Tibial artery (tissue), 4 donors: Measurements from ENCODE around the gene COBLL1.

ENCODE experiments used
- DNase-seq, 2 donors: peaks; one replicate each; pipeline ENCODE4 v3.0.0-alpha.2; 2019
- H3K27ac ChIP-seq, 2 donors: fragments of 200-600 bp; sonication (generic) in 1 of 2; 1 replicate in 1 of 2; 2 replicates in 1 of 2; pipeline ENCODE4 v1.5.1; 2018 to 2019; ENCODE audit warnings: mild to moderate bottlenecking in 1 of 2
- H3K27me3 ChIP-seq, 2 donors: fragments of 200-600 bp; sonication (generic) in 1 of 2; one replicate each; pipeline versions ENCODE4 v1.5.1 to v1.6.0; 2016 to 2019
- H3K36me3 ChIP-seq, 3 donors: fragments of 200-600 bp; sonication (generic) in 2 of 3; one replicate each; pipeline ENCODE4 v1.5.1; 2016 to 2019; ENCODE audit warnings: mild to moderate bottlenecking in 2 of 3
- H3K4me1 ChIP-seq, 4 donors: fragments of 200-600 bp; sonication (generic) in 2 of 4; 1 replicate in 3 of 4; 2 replicates in 1 of 4; pipeline ENCODE4 v1.5.1; 2016 to 2019
- H3K4me3 ChIP-seq, 2 donors: fragments of 200-600 bp; sonication (generic) in 1 of 2; 1 replicate in 1 of 2; 2 replicates in 1 of 2; pipeline ENCODE4 v1.5.1; 2018 to 2019; ENCODE audit warnings: mild to moderate bottlenecking in 2 of 2
- H3K9me3 ChIP-seq, 3 donors: fragments of 200-600 bp; sonication (generic) in 1 of 3; one replicate each; pipeline ENCODE4 v1.5.1; 2016 to 2019
- CTCF ChIP-seq, 2 experiments: fragments of 200-600 bp in 1 of 2; fragments of 450-650 bp in 1 of 2; IDR thresholded peaks; one replicate each; pipeline ENCODE4 v1.5.1; 2017 to 2019; ENCODE audit warnings: antibody characterized with exemption in 2 of 2, mild to moderate bottlenecking in 1 of 2, moderate library complexity in 1 of 2
- intact Hi-C: fragments of 100-400 bp; cut with DNase I; formaldehyde crosslinking; loops from one replicate; pipeline ENCODE4 v1.15.0; 2023; ENCODE audit warnings: low total_unique reads

Gene COBLL1

GRCh38 chr2:164793529-164793928, 48.1 kb downstream of the COBLL1 start:
- no peak for TF ChIP-seq CTCF (IDR thresholded peaks at IDR 0.05)
- Histone ChIP-seq H3K4me3 (no peak overlapping the region), H3K36me3 (no peaks in the 10 kb centered on the region), H3K9me3 (no peaks in the 10 kb centered on the region), H3K27ac (peak overlapping the region; percentile 60 to 68), H3K4me1 (peaks cover 0 to 94% (median 23%) of the 10 kb centered on the region in 4 donors), H3K27me3 (no peaks in the 10 kb centered on the region)
- DNase-seq = no peak
- intact Hi-C loops = no loop called here

GRCh38 chr2:164792316-164793170, 49.1 kb downstream of the COBLL1 start:
- no peak for TF ChIP-seq CTCF (IDR thresholded peaks at IDR 0.05)
- H3K4me1 ChIP-seq = peaks cover 0 to 94% (median 18%) of the 10 kb centered on the region in 4 donors
- H3K4me3 ChIP-seq = no peak overlapping the region
- intact Hi-C loops = no loop called here
- H3K27ac ChIP-seq = peak overlapping the region; percentile 60 to 68
- H3K36me3 ChIP-seq = no peaks in the 10 kb centered on the region
- DNase-seq = no peak
- no peaks in the 10 kb centered on the region for H3K27me3 ChIP-seq
- no peaks in the 10 kb centered on the region for H3K9me3 ChIP-seq

- TF ChIP-seq CTCF (IDR thresholded peaks at IDR 0.05) = no peak
- no peak for DNase-seq
- Histone ChIP-seq H3K27ac (peak overlapping the region in 1 of 2 donors; percentile 60), H3K4me1 (peaks cover 0 to 97% (median 20%) of the 10 kb centered on the region in 4 donors), H3K27me3 (no peaks in the 10 kb centered on the region), H3K4me3 (no peak overlapping the region), H3K9me3 (no peaks in the 10 kb centered on the region), H3K36me3 (no peaks in the 10 kb centered on the region)
- intact Hi-C loops = loop anchor here (10.0 kb wide), 1 partner anchor 55 kb away; the partner anchor contains the start of gene COBLL1
Observed at GRCh38 chr2:164789968-164790367, 51.7 kb downstream of the COBLL1 start.

- H3K9me3 ChIP-seq = no peaks in the 10 kb centered on the region
- DNase-seq = no peak
- H3K36me3 ChIP-seq = no peaks in the 10 kb centered on the region
- intact Hi-C loops = loop anchor here (10.0 kb wide), 1 partner anchor 58 kb away; the partner anchor contains the start of gene COBLL1
- no peak for TF ChIP-seq CTCF (IDR thresholded peaks at IDR 0.05)
- H3K4me1 ChIP-seq = peaks cover 0 to 97% (median 31%) of the 10 kb centered on the region in 4 donors
- H3K27ac ChIP-seq = peak overlapping the region; percentile 76 to 81
- H3K27me3 ChIP-seq = no peaks in the 10 kb centered on the region
- no peak overlapping the region for H3K4me3 ChIP-seq
Observed at GRCh38 chr2:164786787-164787186, 54.8 kb downstream of the COBLL1 start.

GRCh38 chr2:164785457-164785856, 56.2 kb downstream of the COBLL1 start:
- DNase-seq = no peak
- Histone ChIP-seq H3K4me3 (no peak overlapping the region), H3K9me3 (no peaks in the 10 kb centered on the region), H3K27me3 (no peaks in the 10 kb centered on the region), H3K27ac (peak overlapping the region; percentile 76 to 81), H3K4me1 (peaks cover 0 to 98% (median 35%) of the 10 kb centered on the region in 4 donors), H3K36me3 (no peaks in the 10 kb centered on the region)
- intact Hi-C loops = loop anchor here (10.0 kb wide), 1 partner anchor 59 kb away; the partner anchor contains the start of gene COBLL1
- no peak for TF ChIP-seq CTCF (IDR thresholded peaks at IDR 0.05)
